ENCODE measurements around the gene PDCL2.
"Not testable (repeated sequence)": the region's sequence is repeated elsewhere in the genome, so short reads cannot be mapped to it uniquely, and the experiment has no call there.

The PDCL2 gene

DNA sequence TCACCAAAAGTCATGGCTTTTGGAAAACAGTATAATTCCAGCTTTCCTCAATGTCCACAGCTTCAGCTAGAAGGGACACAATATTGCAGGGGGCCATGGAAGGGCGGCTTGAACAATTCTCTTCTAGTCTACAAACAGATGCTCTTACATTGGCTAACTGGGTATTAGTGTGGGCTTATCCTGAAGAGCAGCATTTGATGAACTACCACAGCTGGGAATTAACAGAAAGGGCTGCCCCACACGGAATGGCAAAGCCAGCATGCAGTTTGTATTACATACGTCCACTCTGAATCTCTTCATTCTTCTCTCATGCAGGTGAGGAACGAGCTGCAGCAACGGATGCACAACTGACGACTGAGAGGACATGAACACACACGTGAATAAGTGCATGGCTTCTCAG is 13.0 kb upstream of the PDCL2 start:
- no peak for DNase-seq
- intact Hi-C loops (cut with DNase I): no loop called here

DNA sequence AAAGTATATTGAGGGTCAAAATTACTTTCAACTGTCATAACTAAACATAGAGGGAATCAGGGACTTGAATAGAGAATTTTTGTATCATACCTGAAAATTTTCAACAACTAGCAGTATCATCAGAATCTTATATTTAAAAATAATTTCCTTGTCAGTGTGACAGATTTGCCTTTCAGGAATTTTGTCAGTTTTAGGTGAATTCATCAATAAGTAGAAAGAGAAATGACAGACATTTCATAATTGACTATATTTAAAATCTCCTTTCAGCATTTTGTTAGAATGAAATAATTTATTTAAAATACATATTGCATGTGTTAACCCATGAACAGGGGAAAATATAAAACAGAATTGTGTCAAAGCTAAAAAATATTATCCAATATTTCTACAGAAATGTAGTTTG is 8.6 kb upstream of the PDCL2 start:
- intact Hi-C loops (cut with DNase I): no loop called here

DNA sequence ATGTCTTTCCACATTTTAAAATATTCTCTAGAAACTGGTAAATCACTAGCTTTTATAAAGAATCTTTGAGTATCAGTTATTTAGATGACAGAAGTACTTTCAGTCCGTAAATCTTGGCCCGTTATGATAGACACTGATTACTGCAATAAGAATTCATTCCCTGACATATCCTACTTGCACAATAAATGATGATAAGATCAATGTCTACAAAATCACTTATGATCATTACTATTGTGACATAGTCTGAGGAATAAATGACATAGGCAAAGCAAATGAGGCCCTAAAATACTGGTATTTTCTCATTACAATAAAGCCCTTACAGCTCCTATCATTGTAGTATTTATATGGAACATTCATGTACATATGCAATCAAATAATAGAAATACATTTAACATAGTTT is 6.6 kb upstream of the PDCL2 start:
- DNase-seq: no peak
- intact Hi-C loops (cut with DNase I): no loop called here

More for the DNA sequence above, 8.6 kb upstream of the PDCL2 start:
- DNase-seq: no peak

DNA sequence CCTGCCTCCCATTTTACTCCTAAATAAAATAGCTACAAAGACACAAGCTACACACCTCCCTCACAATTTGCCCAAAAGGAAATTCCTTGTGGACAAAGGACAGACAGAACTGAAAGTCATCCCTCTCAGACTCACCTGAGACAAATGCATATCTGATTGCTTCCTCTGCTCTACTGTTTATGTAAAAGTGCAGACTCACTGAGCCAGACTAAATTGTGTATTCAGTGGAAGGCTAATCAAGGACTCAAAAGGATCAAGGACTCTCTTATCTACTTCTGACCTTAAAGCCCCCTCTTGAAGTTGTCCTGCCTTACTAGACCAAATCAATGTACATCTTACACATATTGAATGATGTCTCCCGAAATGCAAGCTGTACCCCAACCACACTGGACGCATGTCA is 3.9 kb downstream of the PDCL2 start:
- DNase-seq: no peak
- intact Hi-C loops (cut with DNase I): no loop called here

DNA sequence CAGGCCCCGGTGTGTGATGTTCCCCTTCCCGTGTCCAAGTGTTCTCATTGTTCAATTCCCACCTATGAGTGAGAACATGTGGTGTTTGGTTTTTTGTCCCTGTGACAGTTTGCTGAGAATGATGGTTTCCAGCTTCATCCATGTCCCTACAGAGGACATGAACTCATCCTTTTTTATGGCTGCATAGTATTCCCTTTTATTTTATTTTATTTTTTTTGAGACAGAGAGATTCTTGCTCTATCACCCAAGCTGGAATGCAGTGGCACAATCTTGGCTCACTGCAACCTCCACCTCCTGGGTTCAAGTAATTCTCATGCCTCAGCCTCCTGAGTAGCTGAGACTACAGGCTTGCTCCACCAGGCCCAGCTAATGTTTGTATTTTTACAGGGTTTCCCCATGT is 9.3 kb downstream of the PDCL2 start:
- intact Hi-C loops (cut with DNase I): not testable (repeated sequence)

DNA sequence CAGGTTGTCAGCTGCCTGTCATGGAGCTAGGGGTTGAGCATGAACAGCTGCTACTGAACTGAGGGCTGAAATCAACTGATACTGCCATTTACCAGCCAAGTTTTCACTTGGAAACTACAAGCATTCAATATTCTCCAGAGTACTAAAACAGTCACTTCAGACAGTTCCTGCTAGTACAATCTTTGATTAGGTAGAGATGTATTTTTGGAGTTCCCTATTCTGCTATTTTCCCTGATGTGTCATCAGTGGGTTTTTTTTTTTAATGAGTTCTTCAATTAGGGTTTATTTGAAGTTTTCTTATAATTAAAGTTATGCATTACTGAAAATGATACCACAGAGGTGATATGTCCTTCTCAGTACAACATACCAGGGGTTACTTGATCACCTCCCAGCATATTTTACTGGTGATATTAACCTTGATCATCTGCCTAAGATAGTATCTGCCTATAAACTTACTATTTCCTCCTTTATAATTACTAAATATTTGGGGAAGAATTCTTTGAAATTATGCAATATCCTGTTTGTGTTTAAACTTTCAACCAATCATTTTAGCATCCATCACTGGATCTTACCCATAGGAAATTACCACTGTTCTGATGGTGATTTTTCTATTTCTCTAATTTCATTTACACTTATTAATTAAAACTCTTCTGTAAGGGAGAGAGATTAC is 13.6 kb downstream of the PDCL2 start:
- intact Hi-C loops (cut with DNase I): no loop called here
- no peak for DNase-seq

More for the DNA sequence above, 9.3 kb downstream of the PDCL2 start:
- not testable (repeated sequence) for DNase-seq

DNA sequence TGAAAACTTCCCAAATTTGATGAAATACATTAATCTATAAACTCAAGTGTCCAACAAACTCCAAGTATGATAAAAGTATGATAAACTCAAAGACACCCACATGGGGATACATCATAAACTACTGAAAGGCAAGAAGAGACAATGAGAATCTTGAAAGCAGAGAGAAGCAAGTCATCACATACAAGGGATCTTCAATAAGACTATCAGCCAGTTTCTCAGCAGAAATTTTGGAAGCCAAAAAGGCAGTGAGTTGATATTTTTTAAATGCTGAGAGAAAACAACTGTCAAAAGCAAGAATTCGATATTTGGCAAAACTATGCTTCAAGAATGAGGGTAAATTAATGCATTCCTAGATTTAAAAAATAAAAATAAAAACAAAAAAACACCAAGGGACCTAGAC is 16.5 kb downstream of the PDCL2 start:
- intact Hi-C loops (cut with DNase I): no loop called here

DNA sequence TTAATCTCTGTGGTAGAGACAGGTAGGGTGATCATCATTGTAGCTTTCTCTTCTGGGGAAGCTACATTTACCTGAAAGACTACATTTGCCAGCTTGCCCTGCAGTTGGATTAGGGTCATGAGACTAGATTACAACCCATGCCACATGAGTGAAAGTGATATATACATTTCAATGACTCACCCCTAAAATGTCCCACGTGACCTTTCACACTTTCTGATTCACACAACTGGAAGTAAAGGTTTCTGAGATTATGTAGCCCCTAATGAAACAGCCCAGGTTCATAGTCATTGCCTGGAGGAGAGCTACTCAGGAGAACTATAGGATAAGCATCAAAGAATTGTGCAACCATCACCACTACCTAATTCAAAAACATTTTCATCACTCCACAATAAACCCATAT is 17.8 kb downstream of the PDCL2 start:
- intact Hi-C loops (cut with DNase I): no loop called here
- no peak for DNase-seq

More for the DNA sequence above, 16.5 kb downstream of the PDCL2 start:
- DNase-seq: no peak

DNA sequence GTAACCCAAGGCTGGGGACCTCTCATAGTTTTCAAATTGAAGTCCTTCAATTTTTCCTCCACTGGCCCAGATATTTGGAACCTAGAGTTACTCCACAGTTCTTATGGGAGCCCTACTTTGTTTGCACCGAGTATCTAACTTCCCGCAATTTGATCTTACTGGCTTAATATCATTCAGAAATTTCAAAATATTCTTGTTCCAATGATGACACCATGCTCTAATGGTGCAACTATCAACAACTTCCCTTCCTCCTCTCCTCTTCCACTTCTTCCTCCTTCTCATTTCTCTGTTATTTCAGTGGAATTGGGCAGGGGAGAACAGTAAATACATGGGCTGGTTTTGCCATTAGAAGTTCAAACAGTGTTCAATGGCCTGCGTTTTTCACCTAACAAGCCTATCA is 20.2 kb downstream of the PDCL2 start:
- no peak for DNase-seq
- intact Hi-C loops (cut with DNase I): no loop called here

DNA sequence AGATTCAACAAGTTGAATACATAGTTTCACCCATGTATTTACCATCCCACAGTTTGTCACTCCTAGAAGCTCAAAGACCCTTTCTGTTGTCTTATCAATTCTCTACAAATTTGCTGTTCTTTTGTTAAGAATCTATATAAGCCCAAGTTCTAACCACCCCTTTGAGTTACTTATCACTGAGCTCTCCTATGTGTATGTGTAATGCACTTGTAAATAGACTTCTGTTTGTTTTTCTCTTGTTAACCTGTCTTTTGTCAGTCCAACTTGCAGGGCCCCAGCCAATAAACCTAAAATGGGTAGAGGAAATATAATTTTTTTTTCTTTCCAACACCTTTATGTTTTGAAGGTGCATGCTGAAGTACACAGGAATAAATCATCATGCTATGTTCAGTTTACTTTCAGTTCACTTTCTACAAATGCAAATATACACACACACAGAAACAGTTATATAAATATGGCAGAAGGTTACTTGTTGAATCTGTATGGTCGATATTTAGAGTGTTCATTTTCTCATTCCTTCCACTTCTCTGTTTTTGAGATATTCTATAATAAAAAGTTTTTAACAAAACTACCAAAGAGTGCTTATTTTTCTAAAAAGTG is 23.0 kb downstream of the PDCL2 start:
- no peak for DNase-seq
- intact Hi-C loops (cut with DNase I): no loop called here

DNA sequence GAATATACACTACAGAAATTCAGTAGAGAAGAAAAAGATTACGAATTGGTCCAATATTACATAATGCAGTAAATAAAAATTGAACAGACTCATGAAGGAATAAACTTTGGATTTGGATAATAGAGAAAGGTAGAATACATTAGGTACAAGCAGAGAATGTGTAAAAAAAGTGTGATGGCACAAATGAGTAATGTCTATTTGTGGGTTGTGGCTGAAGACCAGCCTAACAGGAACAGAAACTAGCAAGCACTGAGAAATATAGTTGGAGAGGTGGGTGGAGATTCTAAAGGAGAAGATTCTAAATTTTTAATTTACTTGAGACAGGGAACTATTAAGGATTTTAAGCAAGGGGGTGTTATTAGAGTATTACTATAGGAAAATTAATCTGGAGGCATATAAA is 30.2 kb downstream of the PDCL2 start:
- intact Hi-C loops (cut with DNase I): no loop called here
- no peak for DNase-seq

DNA sequence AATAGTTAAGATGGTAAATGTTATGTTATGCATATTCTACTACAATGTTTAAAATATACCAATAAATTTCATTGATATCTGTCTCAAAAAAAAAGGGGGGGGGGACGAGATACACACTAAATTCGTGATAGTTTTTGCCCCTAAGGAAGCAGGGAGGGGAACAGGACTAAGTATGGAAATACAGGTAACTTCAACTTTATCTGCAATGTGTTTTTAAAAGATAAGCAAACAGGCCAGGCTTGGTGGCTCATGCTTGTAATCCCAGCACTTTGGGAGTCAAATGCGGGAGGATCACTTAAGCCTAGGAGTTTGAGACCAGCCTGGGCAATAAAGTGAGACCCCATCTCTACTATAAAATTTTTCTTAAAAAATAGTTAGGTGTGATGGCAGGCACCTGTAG is 31.9 kb downstream of the PDCL2 start:
- intact Hi-C loops (cut with DNase I): no loop called here
- DNase-seq: no peak

DNA sequence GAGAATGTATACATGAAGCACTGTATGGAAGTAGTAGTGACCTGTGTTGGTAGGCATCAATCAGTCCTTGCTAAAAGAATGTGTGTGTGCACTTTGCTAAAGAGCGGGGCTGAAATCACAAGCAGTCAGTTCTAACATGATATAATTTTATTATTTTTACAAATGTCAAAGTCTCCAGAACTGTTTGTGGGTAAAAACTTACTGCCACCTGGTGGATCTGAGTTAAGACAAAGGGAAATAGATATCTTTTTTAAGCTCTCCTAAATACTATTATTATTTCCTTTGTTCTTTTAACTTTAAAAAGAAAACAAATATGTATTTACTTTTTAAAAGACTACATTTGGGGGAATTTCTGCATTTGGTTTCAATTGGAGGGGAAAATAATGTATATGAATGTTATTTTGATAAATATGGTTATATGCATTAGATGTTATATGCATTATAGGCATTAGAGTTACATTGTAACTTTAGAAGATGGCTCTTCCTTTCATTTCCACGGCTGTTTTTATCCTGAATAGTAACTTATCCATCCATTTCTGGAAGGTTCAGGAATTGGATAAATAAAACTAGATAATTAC is 37.5 kb downstream of the PDCL2 start:
- DNase-seq: peak in 4 of 42 donors; percentile 6 to 19 (median 14)
- intact Hi-C loops (cut with DNase I): no loop called here

DNA sequence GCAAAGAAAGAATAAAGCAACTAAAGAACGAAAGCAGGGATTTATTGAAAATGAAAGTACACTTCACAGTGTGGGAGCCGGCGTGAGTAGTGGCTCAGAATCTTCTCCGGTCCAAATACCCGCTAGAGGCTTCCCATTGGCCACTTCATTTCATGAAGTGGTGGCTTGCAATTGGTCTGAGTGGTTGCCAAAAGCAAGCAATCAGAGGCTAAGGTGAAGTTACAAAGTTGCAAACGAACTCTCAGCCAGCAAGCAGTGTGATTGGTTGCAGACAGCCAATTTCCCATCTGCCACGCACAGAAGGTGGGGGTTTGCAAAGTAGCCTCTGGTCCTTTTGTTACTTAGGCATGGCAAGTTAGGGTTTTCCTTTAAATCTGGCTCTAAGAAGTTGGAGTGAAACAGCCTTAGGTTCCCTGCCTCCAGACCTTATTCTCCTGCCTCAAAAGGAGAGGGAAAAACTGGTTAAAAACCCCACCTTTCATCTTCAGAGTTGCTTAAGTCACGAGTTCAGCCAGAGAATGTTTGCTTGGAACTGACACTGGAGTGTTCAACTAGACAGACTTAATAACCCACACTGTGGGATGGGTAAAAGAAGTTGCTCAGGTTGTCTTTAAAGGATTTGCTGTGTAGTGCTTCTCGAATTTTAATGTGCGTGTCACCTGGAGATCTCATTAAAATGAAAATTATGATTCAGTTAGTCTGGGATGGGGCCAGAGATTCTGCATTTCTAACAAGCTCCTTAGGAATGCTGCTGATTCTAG is 38.4 kb downstream of the PDCL2 start:
- intact Hi-C loops (cut with DNase I): no loop called here
- peak in 4 of 42 donors; percentile 2 to 17 (median 6) for DNase-seq

DNA sequence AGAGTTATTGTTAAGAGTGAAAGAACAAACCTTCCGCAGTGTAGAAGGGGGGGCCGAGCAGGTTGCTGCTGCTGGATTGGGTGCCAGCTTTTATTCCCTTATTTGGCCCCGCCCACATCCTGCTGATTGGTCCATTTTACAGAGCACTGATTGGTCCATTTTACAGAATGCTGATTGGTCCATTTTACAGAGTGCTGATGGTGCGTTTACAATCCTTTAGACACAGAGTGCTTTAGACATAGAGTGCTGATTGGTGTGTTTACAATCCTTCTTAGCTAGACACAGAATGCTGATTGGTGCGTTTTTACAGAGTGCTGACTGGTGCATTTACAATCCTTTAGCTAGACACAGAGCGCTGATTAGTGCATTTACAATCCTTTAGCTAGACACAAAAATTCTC is 40.1 kb downstream of the PDCL2 start:
- DNase-seq; intact Hi-C loops (cut with DNase I): not testable (repeated sequence)

DNA sequence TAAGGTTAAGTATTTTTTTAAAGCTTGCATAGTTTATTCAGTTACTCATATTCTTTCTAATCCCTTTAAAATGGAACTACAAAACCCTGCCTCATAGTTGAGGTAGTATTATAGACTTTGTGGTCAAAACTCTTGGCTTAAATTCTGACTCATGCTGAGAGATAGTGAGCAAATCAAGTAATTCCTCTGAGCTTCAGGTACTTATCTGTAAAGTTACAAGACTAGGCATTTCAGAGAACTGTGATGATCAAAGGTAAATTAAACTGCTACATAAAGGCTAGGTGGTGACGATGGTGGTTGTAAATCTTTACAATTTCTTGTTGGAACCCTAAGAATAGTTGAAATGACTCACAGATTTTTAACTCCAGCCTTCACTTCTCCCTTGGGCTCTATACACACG is 42.2 kb downstream of the PDCL2 start:
- intact Hi-C loops (cut with DNase I): loop anchor here (10.0 kb wide), 2 partner anchors 115 to 155 kb away; partner anchors contain the start of gene TMEM165
- DNase-seq: no peak

DNA sequence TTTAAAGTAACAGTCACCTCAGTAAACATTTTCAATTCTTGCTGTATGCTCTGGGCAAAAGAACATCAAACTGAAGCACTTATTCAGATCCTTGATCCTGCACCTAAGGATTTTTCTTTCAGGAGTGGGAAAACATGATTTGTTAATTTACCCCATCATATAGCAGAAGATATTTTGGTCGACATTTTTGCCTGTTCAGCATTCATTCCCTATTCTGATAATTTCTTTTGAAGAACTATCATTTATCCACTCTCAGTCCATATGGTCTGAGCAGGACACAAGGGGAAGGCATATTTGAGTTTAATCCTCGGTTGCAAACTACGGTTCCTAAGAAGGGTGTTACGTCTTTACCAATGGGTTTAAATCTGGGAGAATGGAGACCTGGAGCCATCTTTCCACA is 44.1 kb downstream of the PDCL2 start:
- intact Hi-C loops (cut with DNase I): loop anchor here (2.0 to 10.0 kb wide), 3 partner anchors 113 to 201 kb away; partner anchors contain the start of genes SRD5A3 and TMEM165

DNA sequence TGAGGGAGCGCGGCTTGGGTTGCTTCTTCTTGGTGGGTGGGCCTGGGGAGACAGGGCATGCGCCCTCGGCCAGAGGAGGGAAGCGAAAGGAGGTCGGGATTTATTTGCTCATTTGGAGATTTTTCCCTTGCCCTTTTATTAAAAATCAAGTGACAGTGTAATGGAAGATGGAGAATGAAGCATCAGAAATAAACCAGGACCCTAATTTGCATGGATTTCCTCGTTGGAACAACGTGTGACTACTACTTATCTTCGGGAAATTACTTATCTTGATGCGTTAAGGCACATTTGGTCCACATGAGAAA is 44.6 kb downstream of the PDCL2 start:
- intact Hi-C loops (cut with DNase I): loop anchor here (2.0 to 10.0 kb wide), 3 partner anchors 113 to 201 kb away; partner anchors contain the start of genes SRD5A3 and TMEM165
- DNase-seq: peak in 25 of 42 donors; percentile 23 to 82 (median 63)

More for the DNA sequence above, 44.1 kb downstream of the PDCL2 start:
- DNase-seq: no peak

DNA sequence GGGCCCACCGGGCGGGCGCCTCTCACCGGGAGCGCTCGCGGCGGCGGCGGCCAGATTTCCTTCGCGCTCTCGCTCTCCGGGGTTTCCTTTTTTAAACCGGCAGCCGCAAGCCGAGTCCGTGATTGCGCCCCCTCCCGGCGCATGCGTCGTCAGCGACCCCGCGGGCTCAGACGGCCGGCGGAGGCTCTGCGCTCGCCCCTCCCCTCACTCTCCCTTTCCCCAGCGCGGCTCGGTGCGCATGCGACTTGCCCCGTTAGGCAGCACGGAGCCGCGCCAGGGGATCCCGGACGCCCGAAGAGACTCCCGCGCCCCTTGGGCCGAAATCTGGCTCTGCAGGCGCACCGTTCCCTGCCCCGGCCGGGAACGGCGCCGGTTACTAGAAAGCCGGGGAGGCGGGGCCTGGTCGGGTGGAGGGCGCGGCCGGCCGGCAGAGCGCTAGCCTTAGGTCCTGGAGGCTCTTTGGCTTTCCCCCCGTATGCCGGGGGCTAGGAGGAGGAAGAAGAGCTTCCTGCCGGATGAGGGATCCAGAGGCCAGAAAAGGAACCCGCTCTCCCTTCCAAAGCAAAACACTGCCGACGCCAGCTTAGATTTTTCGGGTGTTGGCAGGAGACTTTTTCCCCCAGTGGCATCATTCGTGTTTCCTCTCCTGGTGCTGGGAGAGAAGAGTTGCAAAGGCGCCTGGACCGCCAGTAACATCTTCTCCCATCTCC is 45.1 kb downstream of the PDCL2 start, which contains the start of gene CLOCK:
TSS of gene CLOCK (minus strand) at position 154 of the 710 bp plus-strand sequence. CDS start 64,124 bp downstream, outside the sequence.
- intact Hi-C loops (cut with DNase I): loop anchor here (2.0 to 10.0 kb wide), 3 partner anchors 112 to 200 kb away; partner anchors contain the start of genes SRD5A3 and TMEM165
- DNase-seq: peak; percentile 65 to 95 (median 88)
